GM23338 (cell line): ENCODE data around the gene WNT7A. TPM values are rescaled to one million over a fixed set of nuclear protein-coding genes. Genes with fewer than 3 reads are reported as not detected.
A peak's percentile ranks its signal among the peaks of the same experiment; 100 is the strongest.
"Not testable (repeated sequence)": the region's sequence is repeated elsewhere in the genome, so short reads cannot be mapped to it uniquely, and the experiment has no call there.

Experiments
- ATAC-seq: fragments of 200-7000 bp; cut with Tn5 transposase; 3 replicates; pipeline ENCODE4 v1.9.1; 2020
- DNase-seq: peaks from one replicate; pipeline ENCODE4 v3.0.0-alpha.2; 2015; ENCODE audit warnings: low spot score
- H2AFZ ChIP-seq: fragments of 200-600 bp; sonication (generic); 2 replicates; pipeline ENCODE4 v1.8.0; 2016; ENCODE audit warnings: antibody characterized with exemption, mild to moderate bottlenecking, moderate library complexity
- H3F3A ChIP-seq: fragments of 200-600 bp; sonication (generic); replicated peaks from 2 replicates; pipeline ENCODE4 v1.8.0; 2017; ENCODE audit warnings: antibody characterized with exemption, mixed run types, low read depth
- H3K27ac ChIP-seq: fragments of 200-600 bp; sonication (generic); 2 replicates; pipeline ENCODE4 v1.6.1; 2016; ENCODE audit warnings: low read depth
- H3K27me3 ChIP-seq: fragments of 200-600 bp; sonication (generic); 2 replicates; pipeline ENCODE4 v1.8.0; 2016; ENCODE audit warnings: mild to moderate bottlenecking, mixed run types, moderate library complexity; ENCODE audit not compliant: insufficient read depth
- H3K36me3 ChIP-seq: fragments of 200-600 bp; sonication (generic); 2 replicates; pipeline ENCODE4 v1.8.0; 2016; ENCODE audit warnings: mild to moderate bottlenecking; ENCODE audit not compliant: insufficient read depth
- H3K4me1 ChIP-seq: fragments of 200-600 bp; sonication (generic); 2 replicates; pipeline ENCODE4 v1.8.0; 2016; ENCODE audit warnings: mild to moderate bottlenecking, moderate library complexity; ENCODE audit not compliant: insufficient read depth
- H3K4me2 ChIP-seq: fragments of 200-600 bp; sonication (generic); 2 replicates; pipeline ENCODE4 v1.7.1; 2017; ENCODE audit warnings: mixed run types
- H3K4me3 ChIP-seq: fragments of 200-600 bp; sonication (generic); 2 replicates; pipeline ENCODE4 v1.6.1; 2016; ENCODE audit warnings: mixed run types
- H3K79me2 ChIP-seq: fragments of 200-600 bp; sonication (generic); replicated peaks from 2 replicates; pipeline ENCODE4 v1.8.0; 2017; ENCODE audit warnings: mild to moderate bottlenecking; ENCODE audit not compliant: insufficient read depth
- H3K9me2 ChIP-seq: fragments of 200-600 bp; sonication (generic); 2 replicates; pipeline ENCODE4 v1.8.0; 2017; ENCODE audit not compliant: insufficient read depth
- H4K20me1 ChIP-seq: fragments of 200-600 bp; sonication (generic); replicated peaks from 2 replicates; pipeline ENCODE4 v1.8.0; 2017; ENCODE audit warnings: mild to moderate bottlenecking; ENCODE audit not compliant: insufficient read depth
- H3K27ac Mint-ChIP-seq: 2 replicates; pipeline ENCODE4 v1.8.0; 2020; ENCODE audit warnings: inconsistent platforms, mild to moderate bottlenecking, moderate library complexity, mixed read lengths
- H3K27me3 Mint-ChIP-seq: 3 replicates; pipeline ENCODE4 v1.8.0; 2022; ENCODE audit warnings: low read depth, mild to moderate bottlenecking, moderate library complexity, mixed read lengths, inconsistent platforms; ENCODE audit not compliant: insufficient read depth, poor library complexity
- H3K36me3 Mint-ChIP-seq: 3 replicates; pipeline ENCODE4 v1.8.0; 2021; ENCODE audit warnings: low read depth, mild to moderate bottlenecking, inconsistent platforms, moderate library complexity, mixed read lengths
- H3K4me1 Mint-ChIP-seq: 3 replicates; pipeline ENCODE4 v1.8.0; 2020; ENCODE audit warnings: mild to moderate bottlenecking, inconsistent platforms, mixed read lengths
- H3K4me3 Mint-ChIP-seq: 3 replicates; pipeline ENCODE4 v1.8.0; 2021; ENCODE audit warnings: moderate library complexity, mild to moderate bottlenecking, inconsistent platforms, mixed read lengths
- H3K9me3 Mint-ChIP-seq: 3 replicates; pipeline ENCODE4 v1.8.0; 2020; ENCODE audit warnings: moderate library complexity, mild to moderate bottlenecking, inconsistent platforms, mixed read lengths
- CTCF ChIP-seq, 2 experiments: fragments of 200-600 bp in 1 of 2; sonication (generic) in 1 of 2; conservative IDR thresholded peaks; 2 replicates each; pipeline versions ENCODE4 v1.5.1 to v1.6.1; 2016 to 2017; ENCODE audit warnings: antibody characterized with exemption in 2 of 2, low read depth in 2 of 2, mild to moderate bottlenecking in 2 of 2, moderate library complexity in 1 of 2
- ETS1 ChIP-seq: IDR thresholded peaks from 2 replicates; pipeline ENCODE4 v1.6.1; 2016; ENCODE audit warnings: antibody characterized with exemption
- POLR2AphosphoS5 ChIP-seq: IDR thresholded peaks from 2 replicates; pipeline ENCODE4 v1.6.1; 2016; ENCODE audit warnings: antibody characterized with exemption, low read depth
- long read RNA-seq: library from polyadenylated mRNA; unstranded; transcript quantifications from one replicate; pipeline ENCODE4 v2.0.0, GENCODE V29; 2020; ENCODE audit not compliant: unreplicated experiment
- polyA plus RNA-seq: library from polyadenylated mRNA; unstranded; fragments of >200 nt; fragmentation: Nextera tagmentation; extraction: Ambion mirVana; gene quantifications from 2 replicates; pipeline ENCODE4 v1.2.1, GENCODE V29; 2016
- total RNA-seq: library from RNA; depleted of rRNA; stranded (reverse); fragments of >200 nt; shearing (Covaris generic); gene quantifications from 2 replicates; pipeline ENCODE4 v1.2.3, GENCODE V29; 2014; rRNA removed

The WNT7A gene
- 0.04 TPM in 1 of 2 replicates, not detected in the other for total RNA-seq
- not detected in 2 replicates for polyA plus RNA-seq
- long read RNA-seq = 0 reads

- no peaks in the 10 kb centered on the region for H3F3A ChIP-seq
- H3K27ac Mint-ChIP-seq = no peak within 1 kb of the TSS
- no peaks in the 10 kb centered on the region for H3K36me3 ChIP-seq
- H3K27me3 Mint-ChIP-seq = peaks cover 63% of the 10 kb centered on the region
- TF ChIP-seq ETS1 (no peak), CTCF (conservative IDR thresholded peaks at IDR 0.05; ENCODE audit: low read depth in 2 of 2) (peak; percentile 63 to 77)
- ATAC-seq (peak; percentile 60), DNase-seq (peak; percentile 69)
- H3K4me1 Mint-ChIP-seq = no peaks in the 10 kb centered on the region; the same call in 2 of the 3 replicates
- H3K9me3 Mint-ChIP-seq = no peaks in the 10 kb centered on the region
- H3K36me3 Mint-ChIP-seq = no peaks in the 10 kb centered on the region; the same call in 2 of the 3 replicates
- H3K9me2 ChIP-seq = no peaks in the 10 kb centered on the region
- peak within 1 kb of the TSS; percentile 93 for H2AFZ ChIP-seq
- H3K4me2 ChIP-seq = peak within 1 kb of the TSS; percentile 89
- H3K27me3 ChIP-seq = peaks cover 85% of the 10 kb centered on the region
- peak within 1 kb of the TSS; percentile 73 for H3K4me3 ChIP-seq
- H3K4me3 Mint-ChIP-seq = peak within 1 kb of the TSS; percentile 71
- no peaks in the 10 kb centered on the region for H4K20me1 ChIP-seq
- H3K27ac ChIP-seq = no peak within 1 kb of the TSS
- H3K4me1 ChIP-seq = no peaks in the 10 kb centered on the region; the same call in 1 of the 2 replicates
- H3K79me2 ChIP-seq = no peaks in the 10 kb centered on the region
Observed at GRCh38 chr3:13879946-13880810, at the start of gene WNT7A. Gene WNT7A, minus strand, starts transcription at chr3:13880071. Its CDS starts 255 bp downstream, at chr3:13879816.

- not testable (repeated sequence) for H3K27ac ChIP-seq, H3K4me2 ChIP-seq, H3K79me2 ChIP-seq, H3F3A ChIP-seq, H2AFZ ChIP-seq, H3K9me2 ChIP-seq, H3K27me3 Mint-ChIP-seq, H3K27me3 ChIP-seq, H3K4me1 ChIP-seq, H3K36me3 ChIP-seq, H3K4me3 Mint-ChIP-seq, H3K4me1 Mint-ChIP-seq, DNase-seq, H4K20me1 ChIP-seq, ATAC-seq, H3K4me3 ChIP-seq, H3K27ac Mint-ChIP-seq
- Mint-ChIP-seq H3K9me3 (peaks cover 91% of the 10 kb centered on the region), H3K36me3 (peaks cover 14% of the 10 kb centered on the region; the same call in 2 of the 3 replicates)
Observed at GRCh38 chr3:13928741-13929140, 48.9 kb upstream of the WNT7A start.

- Histone ChIP-seq H3K36me3 (no peaks in the 10 kb centered on the region; the same call in 1 of the 2 replicates), H3K4me2 (no peak overlapping the region), H2AFZ (no peak overlapping the region), H3K27ac (no peak overlapping the region), H3K79me2 (no peaks in the 10 kb centered on the region), H3K9me2 (no peaks in the 10 kb centered on the region), H3K27me3 (no peaks in the 10 kb centered on the region), H4K20me1 (no peaks in the 10 kb centered on the region), H3K4me3 (no peak overlapping the region), H3F3A (no peaks in the 10 kb centered on the region), H3K4me1 (no peaks in the 10 kb centered on the region)
- Mint-ChIP-seq H3K36me3 (peaks cover 12% of the 10 kb centered on the region; the same call in 2 of the 3 replicates), H3K27ac (no peak overlapping the region), H3K4me1 (no peaks in the 10 kb centered on the region), H3K4me3 (no peak overlapping the region), H3K9me3 (peaks cover 89% of the 10 kb centered on the region), H3K27me3 (peaks cover 5% of the 10 kb centered on the region)
- no peak for ATAC-seq
- DNase-seq = peak; percentile 8
- TF ChIP-seq CTCF (conservative IDR thresholded peaks at IDR 0.05; ENCODE audit: low read depth in 2 of 2) (peak; percentile 26 to 44; a peak in 3 of 4 replicates), POLR2AphosphoS5 (no peak)
Observed at GRCh38 chr3:13927295-13927694, 47.4 kb upstream of the WNT7A start.
